ENCODE results near the gene MRPS21. TPM values are rescaled to one million over a fixed set of nuclear protein-coding genes. Genes with fewer than 3 reads are reported as not detected.

The MRPS21 gene
- total RNA-seq: 33.6 TPM
- polyA plus RNA-seq: 68.5 TPM

- peak within 1 kb of the TSS; percentile 49 for H3K27ac ChIP-seq (ENCODE audit: low read depth)
- peak; percentile 95 for DNase-seq (ENCODE audit: extremely low spot score)
- H3K36me3 ChIP-seq (ENCODE audit: insufficient read depth): no peaks in the 10 kb centered on the region
- H3K4me1 ChIP-seq (ENCODE audit: insufficient read depth): no peaks in the 10 kb centered on the region
- WGBS: 5% methylated on average over 43 of the region's 43 CpGs
- peak within 1 kb of the TSS; percentile 57 for H3K4me3 ChIP-seq (ENCODE audit: low read depth, low read length)
These were observed at the start of gene MRPS21 for GRCh38 chr1:150293433-150294253. Gene MRPS21 (plus strand): TSS chr1:150293861. CDS start chr1:150294367, 506 bp downstream.

GRCh38 chr1:150249936-150250335, 43.7 kb upstream of the MRPS21 start:
- no peak for DNase-seq (ENCODE audit: extremely low spot score)
- no peak overlapping the region for H3K4me3 ChIP-seq (ENCODE audit: low read depth, low read length)
- H3K4me1 ChIP-seq (ENCODE audit: insufficient read depth): no peaks in the 10 kb centered on the region
- no peaks in the 10 kb centered on the region for H3K36me3 ChIP-seq (ENCODE audit: insufficient read depth)
- no peak overlapping the region for H3K27ac ChIP-seq (ENCODE audit: low read depth)
- WGBS: 73% methylated on average over 2 of the region's 2 CpGs

- DNase-seq (ENCODE audit: extremely low spot score): no peak
- Histone ChIP-seq H3K27ac (ENCODE audit: low read depth) (no peak overlapping the region), H3K36me3 (ENCODE audit: insufficient read depth) (no peaks in the 10 kb centered on the region), H3K4me3 (ENCODE audit: low read depth, low read length) (no peak overlapping the region), H3K4me1 (ENCODE audit: insufficient read depth) (no peaks in the 10 kb centered on the region)
- 1% methylated on average over 1 of the region's 1 CpG for WGBS
These were observed 37.5 kb upstream of the MRPS21 start for GRCh38 chr1:150256198-150256553.

- Histone ChIP-seq H3K27ac (ENCODE audit: low read depth) (no peak overlapping the region), H3K36me3 (ENCODE audit: insufficient read depth) (no peaks in the 10 kb centered on the region), H3K4me3 (ENCODE audit: low read depth, low read length) (no peak overlapping the region), H3K4me1 (ENCODE audit: insufficient read depth) (no peaks in the 10 kb centered on the region)
- DNase-seq (ENCODE audit: extremely low spot score): no peak
- WGBS: 21% methylated on average over 14 of the region's 14 CpGs
These were observed 36.9 kb upstream of the MRPS21 start for GRCh38 chr1:150256554-150257341.

GRCh38 chr1:150257624-150258585, 35.8 kb upstream of the MRPS21 start, which contains the start of gene CA14:
Gene CA14 (plus strand): TSS chr1:150257774. CDS start chr1:150258129, 355 bp downstream.
- Histone ChIP-seq H3K4me3 (ENCODE audit: low read depth, low read length) (no peak within 1 kb of the TSS), H3K27ac (ENCODE audit: low read depth) (no peak within 1 kb of the TSS), H3K4me1 (ENCODE audit: insufficient read depth) (no peaks in the 10 kb centered on the region), H3K36me3 (ENCODE audit: insufficient read depth) (no peaks in the 10 kb centered on the region)
- WGBS: 36% methylated on average over 13 of the region's 13 CpGs
- DNase-seq (ENCODE audit: extremely low spot score): no peak

GRCh38 chr1:150259217-150259616, 34.4 kb upstream of the MRPS21 start:
- WGBS: 49% methylated on average over 4 of the region's 4 CpGs
- DNase-seq (ENCODE audit: extremely low spot score): no peak
- no peak overlapping the region for H3K4me3 ChIP-seq (ENCODE audit: low read depth, low read length)
- H3K4me1 ChIP-seq (ENCODE audit: insufficient read depth): no peaks in the 10 kb centered on the region
- H3K27ac ChIP-seq (ENCODE audit: low read depth): no peak overlapping the region
- no peaks in the 10 kb centered on the region for H3K36me3 ChIP-seq (ENCODE audit: insufficient read depth)

- Histone ChIP-seq H3K4me3 (ENCODE audit: low read depth, low read length) (no peak overlapping the region), H3K36me3 (ENCODE audit: insufficient read depth) (no peaks in the 10 kb centered on the region), H3K4me1 (ENCODE audit: insufficient read depth) (no peaks in the 10 kb centered on the region), H3K27ac (ENCODE audit: low read depth) (no peak overlapping the region)
- 24% methylated on average over 11 of the region's 11 CpGs for WGBS
- DNase-seq (ENCODE audit: extremely low spot score): no peak
These were observed 33.6 kb upstream of the MRPS21 start for GRCh38 chr1:150259758-150260669.

GRCh38 chr1:150261367-150261766, 32.3 kb upstream of the MRPS21 start:
- Histone ChIP-seq H3K36me3 (ENCODE audit: insufficient read depth) (peaks cover 2% of the 10 kb centered on the region), H3K4me3 (ENCODE audit: low read depth, low read length) (no peak overlapping the region), H3K27ac (ENCODE audit: low read depth) (no peak overlapping the region), H3K4me1 (ENCODE audit: insufficient read depth) (no peaks in the 10 kb centered on the region)
- no peak for DNase-seq (ENCODE audit: extremely low spot score)
- 90% methylated on average over 6 of the region's 6 CpGs for WGBS

- DNase-seq (ENCODE audit: extremely low spot score): no peak
- H3K27ac ChIP-seq (ENCODE audit: low read depth): no peak overlapping the region
- H3K36me3 ChIP-seq (ENCODE audit: insufficient read depth): peaks cover 2% of the 10 kb centered on the region
- H3K4me1 ChIP-seq (ENCODE audit: insufficient read depth): no peaks in the 10 kb centered on the region
- H3K4me3 ChIP-seq (ENCODE audit: low read depth, low read length): no peak overlapping the region
- 83% methylated on average over 6 of the region's 6 CpGs for WGBS
These were observed 31.0 kb upstream of the MRPS21 start for GRCh38 chr1:150262388-150263320.

- no peak overlapping the region for H3K27ac ChIP-seq (ENCODE audit: low read depth)
- DNase-seq (ENCODE audit: extremely low spot score): no peak
- WGBS: 74% methylated on average over 6 of the region's 6 CpGs
These were observed 30.1 kb upstream of the MRPS21 start for GRCh38 chr1:150263549-150263948.

GRCh38 chr1:150267896-150268295, 25.8 kb upstream of the MRPS21 start:
- WGBS: 33% methylated on average over 6 of the region's 6 CpGs
- DNase-seq (ENCODE audit: extremely low spot score): no peak
- Histone ChIP-seq H3K36me3 (ENCODE audit: insufficient read depth) (peaks cover 2% of the 10 kb centered on the region), H3K27ac (ENCODE audit: low read depth) (peak overlapping the region; percentile 13), H3K4me1 (ENCODE audit: insufficient read depth) (no peaks in the 10 kb centered on the region), H3K4me3 (ENCODE audit: low read depth, low read length) (peak overlapping the region; percentile 91)

More at GRCh38 chr1:150263549-150263948, 30.1 kb upstream of the MRPS21 start:
- peaks cover 2% of the 10 kb centered on the region for H3K36me3 ChIP-seq (ENCODE audit: insufficient read depth)
- H3K4me1 ChIP-seq (ENCODE audit: insufficient read depth): no peaks in the 10 kb centered on the region
- H3K4me3 ChIP-seq (ENCODE audit: low read depth, low read length): no peak overlapping the region
